Activated CD8-positive, alpha-beta memory T cell treated with anti-CD3 and anti-CD28 coated beads for 48 hours (primary cell): Measurements from ENCODE around the gene GUCY1A2.
"Not testable (repeated sequence)": the region's sequence is repeated elsewhere in the genome, so short reads cannot be mapped to it uniquely, and the experiment has no call there.

Experiments
- DNase-seq, 3 experiments: peaks; one replicate each; pipeline ENCODE4 v3.0.0-alpha.2; 2020; ENCODE audit warnings: low read depth in 2 of 3, low spot score in 2 of 3

The GUCY1A2 gene

GRCh38 chr11:106848526-106848925 is 169.8 kb downstream of the GUCY1A2 start:
- DNase-seq = no peak

- no peak for DNase-seq
Observed at GRCh38 chr11:106842134-106842533, 176.1 kb downstream of the GUCY1A2 start.

- DNase-seq = no peak
Observed at GRCh38 chr11:106840947-106841346, 177.3 kb downstream of the GUCY1A2 start.

GRCh38 chr11:106840146-106840545 is 178.1 kb downstream of the GUCY1A2 start:
- DNase-seq = no peak

- no peak for DNase-seq
Observed at GRCh38 chr11:106834567-106834966, 183.7 kb downstream of the GUCY1A2 start.

- no peak for DNase-seq
Observed at GRCh38 chr11:106828976-106829375, 189.3 kb downstream of the GUCY1A2 start.

- DNase-seq = no peak
Observed at GRCh38 chr11:106828576-106828975, 189.7 kb downstream of the GUCY1A2 start.

- no peak for DNase-seq
Observed at GRCh38 chr11:106827687-106828086, 190.6 kb downstream of the GUCY1A2 start.

- not testable (repeated sequence) for DNase-seq
Observed at GRCh38 chr11:106826558-106826957, 191.7 kb downstream of the GUCY1A2 start.

- no peak for DNase-seq
Observed at GRCh38 chr11:106821826-106822225, 196.4 kb downstream of the GUCY1A2 start.

GRCh38 chr11:106821291-106821690 is 197.0 kb downstream of the GUCY1A2 start:
- no peak for DNase-seq

GRCh38 chr11:106818443-106818842 is 199.8 kb downstream of the GUCY1A2 start:
- DNase-seq = no peak

- DNase-seq = no peak
Observed at GRCh38 chr11:106815209-106815608, 203.1 kb downstream of the GUCY1A2 start.

GRCh38 chr11:106813806-106814205 is 204.5 kb downstream of the GUCY1A2 start:
- no peak for DNase-seq

- no peak for DNase-seq
Observed at GRCh38 chr11:106794058-106794457, 224.2 kb downstream of the GUCY1A2 start.

- no peak for DNase-seq
Observed at GRCh38 chr11:106789406-106789805, 228.9 kb downstream of the GUCY1A2 start.

GRCh38 chr11:106787454-106787853 is 230.8 kb downstream of the GUCY1A2 start:
- DNase-seq = no peak

- no peak for DNase-seq
Observed at GRCh38 chr11:106785913-106786650, 232.2 kb downstream of the GUCY1A2 start.

- not testable (repeated sequence) for DNase-seq
Observed at GRCh38 chr11:106777302-106777701, 241.0 kb downstream of the GUCY1A2 start.

- DNase-seq = no peak
Observed at GRCh38 chr11:106770489-106771085, 247.7 kb downstream of the GUCY1A2 start.

GRCh38 chr11:106765469-106766258 is 252.6 kb downstream of the GUCY1A2 start:
- no peak for DNase-seq

GRCh38 chr11:106763501-106763900 is 254.8 kb downstream of the GUCY1A2 start:
- no peak for DNase-seq
